K562 (cell line): ENCODE results near the gene PGGHG. TPM values are rescaled to one million over a fixed set of nuclear protein-coding genes. Genes with fewer than 3 reads are reported as not detected.

Source experiments
- ATAC-seq: fragments of 200-7000 bp; cut with Tn5 transposase; 3 replicates; pipeline ENCODE4 v1.9.1; 2020; ENCODE audit warnings: moderate library complexity
- BruUV-seq: library from RNA; stranded (reverse); fragments of 400-500 nt; replicated peaks from 2 replicates; lab custom pipeline; 2021; lab: Mats Ljungman, UMichigan
- CTCF ChIA-PET: fragments of 300-600 bp; formaldehyde crosslinking; extraction: SDS; loops from one replicate; lab custom pipeline; 2021; ENCODE audit warnings: low intra/inter-chr PET ratio; lab: Yijun Ruan, JAX
- POLR2A ChIA-PET: fragments of 300-600, 350-650 bp; sonication (Branson Sonifier 250); formaldehyde crosslinking; extraction: SDS; loops from one replicate; lab custom pipeline; 2021; ENCODE audit warnings: antibody characterized with exemption, inconsistent platforms; lab: Yijun Ruan, JAX
- DNase-seq, 4 experiments: peaks; one replicate each; pipeline versions ENCODE4 v3.0.0 to v3.0.0-alpha.2; 2011 to 2018; ENCODE audit warnings: low spot score in 3 of 4, mixed read lengths in 3 of 4; ENCODE audit errors: extremely low read depth in 1 of 4
- FAIRE-seq: peaks from 2 replicates; lab custom pipeline; 2011; peaks lifted over from hg19 to GRCh38; lab: Jason Lieb, UNC
- H2AFZ ChIP-seq: 2 replicates; pipeline ENCODE4 v1.6.0; 2011; ENCODE audit warnings: low read depth, low read length, control low read depth, inconsistent platforms
- H3K27ac ChIP-seq: fragments of 200-600 bp; 3 replicates; pipeline ENCODE4 v1.8.0; 2011; ENCODE audit warnings: low read depth, mild to moderate bottlenecking, control low read depth, inconsistent platforms, low read length, moderate library complexity, mixed read lengths; ENCODE audit errors: extremely low read depth
- H3K27me3 ChIP-seq, 2 experiments: fragments of 300-600 bp in 1 of 2; 2 replicates in 1 of 2; 3 replicates in 1 of 2; pipeline versions ENCODE4 v1.6.0 to v1.8.0; 2011; ENCODE audit warnings: inconsistent platforms in 2 of 2, low read length in 2 of 2, mild to moderate bottlenecking in 1 of 2, mixed read lengths in 1 of 2, moderate library complexity in 1 of 2; ENCODE audit not compliant: control insufficient read depth in 2 of 2, insufficient read depth in 2 of 2
- H3K36me3 ChIP-seq: fragments of 300-600 bp; 3 replicates; pipeline ENCODE4 v1.8.0; 2011; ENCODE audit warnings: mild to moderate bottlenecking, low read length, inconsistent platforms; ENCODE audit not compliant: control insufficient read depth, insufficient read depth
- H3K4me1 ChIP-seq, 2 experiments: fragments of 200-600 bp in 1 of 2; replicated peaks in 1 of 2; 2 replicates in 1 of 2; 3 replicates in 1 of 2; pipeline versions ENCODE4 v1.5.1 to v1.8.0; 2011; ENCODE audit warnings: inconsistent platforms in 2 of 2, low read length in 2 of 2, mild to moderate bottlenecking in 1 of 2, mixed read lengths in 1 of 2, moderate library complexity in 1 of 2; ENCODE audit not compliant: control insufficient read depth in 2 of 2, insufficient read depth in 2 of 2
- H3K4me2 ChIP-seq: 2 replicates; pipeline ENCODE4 v1.6.1; 2011; ENCODE audit warnings: low read length, control low read depth, inconsistent platforms, mixed read lengths; ENCODE audit not compliant: insufficient read depth
- H3K4me3 ChIP-seq: fragments of 200-600 bp; sonication (generic), shearing (Covaris generic); 2 replicates; pipeline ENCODE4 v1.5.1; 2016; ENCODE audit warnings: control low read depth, inconsistent platforms
- H3K79me2 ChIP-seq: fragments of 200-600 bp; 3 replicates; pipeline ENCODE4 v1.8.0; 2011; ENCODE audit warnings: low read length, inconsistent platforms; ENCODE audit not compliant: control insufficient read depth, insufficient read depth
- H3K9ac ChIP-seq, 2 experiments: 2 replicates each; pipeline versions ENCODE4 v1.6.0 to v1.6.1; 2011; ENCODE audit warnings: low read depth in 2 of 2, low read length in 2 of 2, control low read depth in 1 of 2, inconsistent platforms in 1 of 2, mild to moderate bottlenecking in 1 of 2, mixed read lengths in 1 of 2; ENCODE audit not compliant: insufficient read depth in 1 of 2
- H3K9me1 ChIP-seq: one replicate; pipeline ENCODE4 v1.6.0; 2011; ENCODE audit warnings: inconsistent platforms, mild to moderate bottlenecking, low read length, moderate library complexity; ENCODE audit not compliant: control insufficient read depth, insufficient read depth
- H3K9me3 ChIP-seq: replicated peaks from 2 replicates; pipeline ENCODE4 v1.5.1; 2011; ENCODE audit warnings: low read depth, low read length, inconsistent platforms; ENCODE audit not compliant: control insufficient read depth, insufficient read depth
- H4K20me1 ChIP-seq: replicated peaks from 2 replicates; pipeline ENCODE4 v1.6.1; 2011; ENCODE audit warnings: low read length, inconsistent platforms, mixed read lengths; ENCODE audit not compliant: control insufficient read depth, insufficient read depth
- ATF7 ChIP-seq: fragments of 450-650 bp; IDR thresholded peaks from 2 replicates; pipeline ENCODE4 v1.7.1; 2014; ENCODE audit warnings: mild to moderate bottlenecking, moderate library complexity
- CREBBP ChIP-seq: IDR thresholded peaks from one replicate; pipeline ENCODE4 v1.6.1; 2012; ENCODE audit warnings: low read depth, mild to moderate bottlenecking, control low read depth, inconsistent platforms, low read length
- ETV5 ChIP-seq: sonication (generic); formaldehyde crosslinking; IDR thresholded peaks from 2 replicates; pipeline ENCODE4 v1.4.0; 2020; ENCODE audit warnings: low read depth, mild to moderate bottlenecking, missing genetic modification reagents
- HDAC2 ChIP-seq: fragments of 450-650 bp; IDR thresholded peaks from 2 replicates; pipeline ENCODE4 v1.6.1; 2016; ENCODE audit warnings: mild to moderate bottlenecking
- JUND ChIP-seq, 2 experiments: IDR thresholded peaks; 2 replicates in 1 of 2; 3 replicates in 1 of 2; pipeline ENCODE4 v1.6.1; 2011; ENCODE audit warnings: borderline replicate concordance in 2 of 2, low read depth in 2 of 2, low read length in 2 of 2, improper control_type of control experiment in 1 of 2, missing biosample characterization in 1 of 2, missing genetic modification characterization in 1 of 2, missing genetic modification reagents in 1 of 2
- KAT7 ChIP-seq: sonication (generic); formaldehyde crosslinking; IDR thresholded peaks from 2 replicates; pipeline ENCODE4 v1.8.0; 2022; ENCODE audit warnings: missing genetic modification reagents, mild to moderate bottlenecking, borderline replicate concordance
- NR1H2 ChIP-seq: sonication (generic); formaldehyde crosslinking; IDR thresholded peaks from 2 replicates; pipeline ENCODE4 v1.4.0; 2020; ENCODE audit warnings: mild to moderate bottlenecking, missing genetic modification reagents
- POLR2G ChIP-seq: fragments of 200-400 bp; formaldehyde crosslinking; IDR thresholded peaks from 2 replicates; pipeline ENCODE4 v1.6.1; 2017; ENCODE audit warnings: low read depth, mild to moderate bottlenecking, antibody characterized with exemption, low read length, moderate library complexity
- RCOR1 ChIP-seq, 2 experiments: IDR thresholded peaks; 2 replicates each; pipeline ENCODE4 v1.6.1; 2012; ENCODE audit warnings: low read depth in 2 of 2, low read length in 2 of 2, borderline replicate concordance in 1 of 2, improper control_type of control experiment in 1 of 2
- SLC30A9 ChIP-seq: fragments of 250-450 bp; sonication (Bioruptor Pico); IDR thresholded peaks from 2 replicates; pipeline ENCODE4 v1.8.0; 2022; ENCODE audit warnings: mild to moderate bottlenecking, moderate library complexity
- SMAD1 ChIP-seq: fragments of 150-350 bp; IDR thresholded peaks from 2 replicates; pipeline ENCODE4 v1.6.1; 2014; ENCODE audit warnings: low read length, low read depth; ENCODE audit not compliant: partially characterized antibody
- SMARCA4 ChIP-seq: fragments of 450-650 bp; IDR thresholded peaks from 2 replicates; pipeline ENCODE4 v1.6.1; 2016
- TCF7 ChIP-seq: sonication (generic); IDR thresholded peaks from 2 replicates; pipeline ENCODE4 v1.6.1; 2016; ENCODE audit warnings: antibody characterized with exemption, borderline replicate concordance
- ZBTB7A ChIP-seq: IDR thresholded peaks from 2 replicates; pipeline ENCODE4 v1.6.1; 2011; ENCODE audit warnings: low read depth, mild to moderate bottlenecking, low read length, moderate library complexity, borderline replicate concordance; ENCODE audit not compliant: control insufficient read depth
- ZFP30 ChIP-seq: fragments of 250-450 bp; sonication (Bioruptor Pico); IDR thresholded peaks from 2 replicates; pipeline ENCODE4 v1.8.0; 2022; ENCODE audit warnings: moderate library complexity, mild to moderate bottlenecking, inconsistent platforms, borderline replicate concordance
- ZNF592 ChIP-seq: fragments of 450-650 bp; IDR thresholded peaks from 2 replicates; pipeline ENCODE4 v1.6.1; 2017; ENCODE audit warnings: antibody characterized with exemption, mild to moderate bottlenecking
- ZNF785 ChIP-seq: fragments of 250-450 bp; sonication (Bioruptor Pico); IDR thresholded peaks from 2 replicates; pipeline ENCODE4 v1.4.0; 2020; ENCODE audit warnings: mild to moderate bottlenecking
- ZSCAN29 ChIP-seq: fragments of 450-650 bp; IDR thresholded peaks from 2 replicates; pipeline ENCODE4 v1.6.1; 2017
- WGBS: fragments of 100-300 bp; shearing (Covaris generic); methylation state at CpG from one replicate; pipeline ENCODE4 v1.1.6; 2016; ENCODE audit warnings: low coverage, mixed read lengths; ENCODE audit not compliant: insufficient coverage; ENCODE audit errors: missing lambda C conversion rate; 5-methylcytosine and 5-hydroxymethylcytosine counted together
- in situ Hi-C: fragments of 300-500 bp; cut with MboI; formaldehyde crosslinking; loops from 4 replicates; pipeline ENCODE4 v1.15.0; 2018; ENCODE audit warnings: inconsistent platforms, mixed read lengths
- intact Hi-C: fragments of 100-400 bp; cut with micrococcal nuclease; formaldehyde crosslinking; loops from 2 replicates; pipeline ENCODE4 v1.14.2; 2022
- polyA plus RNA-seq, 8 experiments: library from polyadenylated mRNA; depleted of rRNA in 4 of 8; stranded (reverse) in 5 of 8; unstranded in 3 of 8; fragments of >200 nt; fragmentation: Nextera tagmentation in 2 of 8; fragmentation: Illumina TruSeq in 1 of 8; extraction: Ambion mirVana in 2 of 8; extraction: Trizol in 1 of 8; gene quantifications; 2 replicates each; pipeline versions ENCODE4 v1.2.1 to v1.2.3, GENCODE V29; 2011 to 2014; ENCODE audit warnings: inconsistent platforms in 1 of 8, missing spikeins in 1 of 8
- total RNA-seq, 7 experiments: library from RNA; depleted of rRNA in 6 of 7; stranded (reverse); fragments of >200 nt in 6 of 7; fragmentation: Illumina TruSeq in 2 of 7; extraction: Trizol in 2 of 7; gene quantifications; 2 replicates each; pipeline versions ENCODE4 v1.2.1 to v1.2.3, GENCODE V29; 2011 to 2021; ENCODE audit warnings: low replicate concordance in 1 of 7

PGGHG gene
- total and polyA plus RNA-seq, 9 of the 15 experiments (the other 6 are each of a cell fraction or from before 2014, with no cell fraction given): 0.38 to 85.1 (median 18.1) TPM

GRCh38 chr11:328012-328411 is 39.1 kb downstream of the PGGHG start:
- in situ Hi-C loops (no loop called here), intact Hi-C loops (no loop called here)
- Histone ChIP-seq H3K9ac (peak overlapping the region; percentile 73 to 88), H3K4me1 (peaks cover 51 to 58% of the 10 kb centered on the region in 2 experiments), H4K20me1 (no peaks in the 10 kb centered on the region), H3K4me3 (peak overlapping the region; percentile 43), H3K36me3 (no peaks in the 10 kb centered on the region), H3K9me3 (peaks cover 4% of the 10 kb centered on the region; the same call in 1 of the 2 replicates), H3K9me1 (no peaks in the 10 kb centered on the region), H3K27ac (peak overlapping the region; percentile 88), H3K4me2 (peak overlapping the region; percentile 76), H3K79me2 (peaks cover 29% of the 10 kb centered on the region), H2AFZ (no peak overlapping the region), H3K27me3 (no peaks in the 10 kb centered on the region)
- 46% methylated on average over 12 of the region's 13 CpGs for WGBS
- DNase-seq: peak in 1 of 4 experiments; percentile 7
- ChIA-PET CTCF (no interaction called here), POLR2A (interaction anchor here (0.9 to 3.1 kb wide), 6 partner anchors 8 to 120 kb away, joined by 3 to 21 read pairs (median 8); partner anchors contain the start of genes BET1L and RIC8A)
- ATAC-seq: no peak
- BruUV-seq: no TSS peak
- FAIRE-seq: no peak
- TF ChIP-seq ZNF785 (CRISPR knock-in tag) (no peak), POLR2G (peak; percentile 46; the same call in 1 of the 2 replicates), ZNF592 (peak; percentile 43; the same call in 1 of the 2 replicates), ZFP30 (CRISPR knock-in tag) (no peak), NR1H2 (CRISPR knock-in tag) (no peak), ZSCAN29 (no peak), JUND (IDR thresholded peaks at IDR 0.05; ENCODE audit: borderline replicate concordance, low read depth, low read length) (no peak), JUND (tag; IDR thresholded peaks at IDR 0.05; ENCODE audit: borderline replicate concordance, low read depth, low read length) (no peak), KAT7 (no peak), SLC30A9 (CRISPR knock-in tag) (no peak), SMAD1 (no peak), ETV5 (CRISPR knock-in tag) (no peak), SMARCA4 (no peak), CREBBP (no peak), TCF7 (no peak), HDAC2 (no peak), RCOR1 (IDR thresholded peaks at IDR 0.05; ENCODE audit: borderline replicate concordance in 1 of 2, low read depth in 2 of 2, low read length in 2 of 2) (no peak), ZBTB7A (peak; percentile 46; the same call in 1 of the 2 replicates), ATF7 (no peak)
